WTC11 (cell line): Measurements from ENCODE around the gene ELP4. TPM values are rescaled to one million over a fixed set of nuclear protein-coding genes. Genes with fewer than 3 reads are reported as not detected.

ENCODE experiments used
- ATAC-seq: fragments of 200-7000 bp; cut with Tn5 transposase; 2 replicates; pipeline ENCODE4 v1.10.0; 2021; ENCODE audit warnings: mild to moderate bottlenecking, moderate library complexity
- CTCF ChIA-PET: fragments of 300-600 bp; sonication (Branson Sonifier 250); formaldehyde crosslinking; loops from one replicate; lab custom pipeline; 2021; ENCODE audit warnings: antibody characterized with exemption; lab: Charles Lee
- POLR2A ChIA-PET: fragments of 350-600 bp; sonication (Branson Sonifier 250); formaldehyde crosslinking; loops from one replicate; lab custom pipeline; 2021; ENCODE audit warnings: antibody characterized with exemption; lab: Charles Lee
- DNase-seq: peaks from one replicate; pipeline ENCODE4 v3.0.0; 2021; ENCODE audit warnings: low spot score
- H3K27ac Mint-ChIP-seq: 2 replicates; pipeline ENCODE4 v1.8.0; 2021; ENCODE audit warnings: mixed read lengths
- H3K27me3 Mint-ChIP-seq: 2 replicates; pipeline ENCODE4 v1.8.0; 2021; ENCODE audit warnings: low read depth, mild to moderate bottlenecking, moderate library complexity, mixed read lengths
- H3K36me3 Mint-ChIP-seq: 2 replicates; pipeline ENCODE4 v1.8.0; 2021; ENCODE audit warnings: mixed read lengths
- H3K4me1 Mint-ChIP-seq: 2 replicates; pipeline ENCODE4 v1.8.0; 2022; ENCODE audit warnings: mixed read lengths
- H3K4me3 Mint-ChIP-seq: 2 replicates; pipeline ENCODE4 v1.8.0; 2021; ENCODE audit warnings: mild to moderate bottlenecking, moderate library complexity, mixed read lengths
- H3K9me3 Mint-ChIP-seq: 2 replicates; pipeline ENCODE4 v1.8.0; 2021; ENCODE audit warnings: mixed read lengths
- ARID4B ChIP-seq: sonication (generic); formaldehyde crosslinking; IDR thresholded peaks from 2 replicates; pipeline ENCODE4 v1.8.0; 2023; ENCODE audit warnings: missing genetic modification reagents, mild to moderate bottlenecking, borderline replicate concordance
- FOXJ3 ChIP-seq: sonication (generic); formaldehyde crosslinking; IDR thresholded peaks from 2 replicates; pipeline ENCODE4 v1.9.0; 2021; ENCODE audit warnings: missing genetic modification reagents, mild to moderate bottlenecking, borderline replicate concordance
- IRF1 ChIP-seq: sonication (generic); formaldehyde crosslinking; IDR thresholded peaks from 2 replicates; pipeline ENCODE4 v1.8.0; 2023; ENCODE audit warnings: missing genetic modification reagents
- MXD4 ChIP-seq: fragments of 250-450 bp; sonication (Bioruptor Pico); IDR thresholded peaks from 2 replicates; pipeline ENCODE4 v1.8.0; 2021; ENCODE audit warnings: mild to moderate bottlenecking, moderate library complexity, borderline replicate concordance
- PRDM15 ChIP-seq: sonication (generic); formaldehyde crosslinking; IDR thresholded peaks from 2 replicates; pipeline ENCODE4 v1.8.0; 2022; ENCODE audit warnings: missing genetic modification reagents
- RELA ChIP-seq: sonication (generic); formaldehyde crosslinking; IDR thresholded peaks from 2 replicates; pipeline ENCODE4 v1.8.1; 2022; ENCODE audit warnings: missing genetic modification reagents, mild to moderate bottlenecking, borderline replicate concordance
- ZNF219 ChIP-seq: sonication (generic); formaldehyde crosslinking; IDR thresholded peaks from 2 replicates; pipeline ENCODE4 v1.8.0; 2023; ENCODE audit warnings: missing genetic modification reagents, mild to moderate bottlenecking, borderline replicate concordance
- total RNA-seq: library from RNA; stranded (reverse); gene quantifications from 3 replicates; pipeline ENCODE4 v1.2.3, GENCODE V29; 2021
- TF ChIP-seq, protein P1 (sequence below): sonication (generic); formaldehyde crosslinking; IDR thresholded peaks from 2 replicates; pipeline ENCODE4 v1.8.0; 2023; ENCODE audit warnings: mild to moderate bottlenecking, missing genetic modification reagents
- TF ChIP-seq, protein P2 (sequence below): fragments of 250-450 bp; sonication (Bioruptor Pico); IDR thresholded peaks from 2 replicates; pipeline ENCODE4 v1.9.0; 2021; ENCODE audit warnings: mild to moderate bottlenecking
- TF ChIP-seq, protein P3 (sequence below): sonication (generic); formaldehyde crosslinking; IDR thresholded peaks from 2 replicates; pipeline ENCODE4 v1.8.0; 2022; ENCODE audit warnings: mild to moderate bottlenecking, missing genetic modification reagents

ELP4 gene
- total RNA-seq, 1 experiment from 2014 or later: 14.6 TPM

- TF ChIP-seq, protein P1, sequence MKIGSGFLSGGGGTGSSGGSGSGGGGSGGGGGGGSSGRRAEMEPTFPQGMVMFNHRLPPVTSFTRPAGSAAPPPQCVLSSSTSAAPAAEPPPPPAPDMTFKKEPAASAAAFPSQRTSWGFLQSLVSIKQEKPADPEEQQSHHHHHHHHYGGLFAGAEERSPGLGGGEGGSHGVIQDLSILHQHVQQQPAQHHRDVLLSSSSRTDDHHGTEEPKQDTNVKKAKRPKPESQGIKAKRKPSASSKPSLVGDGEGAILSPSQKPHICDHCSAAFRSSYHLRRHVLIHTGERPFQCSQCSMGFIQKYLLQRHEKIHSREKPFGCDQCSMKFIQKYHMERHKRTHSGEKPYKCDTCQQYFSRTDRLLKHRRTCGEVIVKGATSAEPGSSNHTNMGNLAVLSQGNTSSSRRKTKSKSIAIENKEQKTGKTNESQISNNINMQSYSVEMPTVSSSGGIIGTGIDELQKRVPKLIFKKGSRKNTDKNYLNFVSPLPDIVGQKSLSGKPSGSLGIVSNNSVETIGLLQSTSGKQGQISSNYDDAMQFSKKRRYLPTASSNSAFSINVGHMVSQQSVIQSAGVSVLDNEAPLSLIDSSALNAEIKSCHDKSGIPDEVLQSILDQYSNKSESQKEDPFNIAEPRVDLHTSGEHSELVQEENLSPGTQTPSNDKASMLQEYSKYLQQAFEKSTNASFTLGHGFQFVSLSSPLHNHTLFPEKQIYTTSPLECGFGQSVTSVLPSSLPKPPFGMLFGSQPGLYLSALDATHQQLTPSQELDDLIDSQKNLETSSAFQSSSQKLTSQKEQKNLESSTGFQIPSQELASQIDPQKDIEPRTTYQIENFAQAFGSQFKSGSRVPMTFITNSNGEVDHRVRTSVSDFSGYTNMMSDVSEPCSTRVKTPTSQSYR (CRISPR knock-in tag): no peak
- TF ChIP-seq PRDM15: no peak
- TF ChIP-seq, all 79 proteins: peak for 0
Measured at GRCh38 chr11:31655483-31655882, 145.9 kb downstream of the ELP4 start (continued).

DNA sequence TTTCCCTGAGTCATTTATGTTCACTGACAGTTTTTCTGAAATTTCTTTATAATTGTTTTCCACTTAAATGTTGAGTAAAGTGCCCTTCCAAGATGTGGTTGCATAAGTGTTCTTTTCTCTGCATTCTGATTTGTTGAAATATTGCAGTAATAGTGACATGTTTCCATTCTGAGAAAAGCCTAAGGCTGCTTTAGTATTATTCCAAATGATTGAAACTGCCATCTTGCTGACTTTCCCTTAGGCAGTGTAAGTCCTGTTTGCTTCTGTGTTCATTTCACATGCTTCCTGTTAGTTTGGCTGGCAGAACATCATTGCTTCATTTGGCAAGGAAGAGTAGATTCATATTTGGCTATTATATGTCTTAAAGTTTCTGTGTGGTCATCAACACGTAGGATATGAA, 146.5 kb downstream of the ELP4 start:
- no peaks in the 10 kb centered on the region for H3K27me3 Mint-ChIP-seq
- peaks cover 3% of the 10 kb centered on the region for H3K4me1 Mint-ChIP-seq
- TF ChIP-seq MXD4 (no peak), ZNF219 (CRISPR knock-in tag) (no peak), RELA (CRISPR knock-in tag) (no peak), ARID4B (CRISPR knock-in tag) (no peak)
- TF ChIP-seq, protein P2, sequence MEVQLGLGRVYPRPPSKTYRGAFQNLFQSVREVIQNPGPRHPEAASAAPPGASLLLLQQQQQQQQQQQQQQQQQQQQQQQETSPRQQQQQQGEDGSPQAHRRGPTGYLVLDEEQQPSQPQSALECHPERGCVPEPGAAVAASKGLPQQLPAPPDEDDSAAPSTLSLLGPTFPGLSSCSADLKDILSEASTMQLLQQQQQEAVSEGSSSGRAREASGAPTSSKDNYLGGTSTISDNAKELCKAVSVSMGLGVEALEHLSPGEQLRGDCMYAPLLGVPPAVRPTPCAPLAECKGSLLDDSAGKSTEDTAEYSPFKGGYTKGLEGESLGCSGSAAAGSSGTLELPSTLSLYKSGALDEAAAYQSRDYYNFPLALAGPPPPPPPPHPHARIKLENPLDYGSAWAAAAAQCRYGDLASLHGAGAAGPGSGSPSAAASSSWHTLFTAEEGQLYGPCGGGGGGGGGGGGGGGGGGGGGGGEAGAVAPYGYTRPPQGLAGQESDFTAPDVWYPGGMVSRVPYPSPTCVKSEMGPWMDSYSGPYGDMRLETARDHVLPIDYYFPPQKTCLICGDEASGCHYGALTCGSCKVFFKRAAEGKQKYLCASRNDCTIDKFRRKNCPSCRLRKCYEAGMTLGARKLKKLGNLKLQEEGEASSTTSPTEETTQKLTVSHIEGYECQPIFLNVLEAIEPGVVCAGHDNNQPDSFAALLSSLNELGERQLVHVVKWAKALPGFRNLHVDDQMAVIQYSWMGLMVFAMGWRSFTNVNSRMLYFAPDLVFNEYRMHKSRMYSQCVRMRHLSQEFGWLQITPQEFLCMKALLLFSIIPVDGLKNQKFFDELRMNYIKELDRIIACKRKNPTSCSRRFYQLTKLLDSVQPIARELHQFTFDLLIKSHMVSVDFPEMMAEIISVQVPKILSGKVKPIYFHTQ (CRISPR knock-in tag): no peak
- TF ChIP-seq, protein P3, sequence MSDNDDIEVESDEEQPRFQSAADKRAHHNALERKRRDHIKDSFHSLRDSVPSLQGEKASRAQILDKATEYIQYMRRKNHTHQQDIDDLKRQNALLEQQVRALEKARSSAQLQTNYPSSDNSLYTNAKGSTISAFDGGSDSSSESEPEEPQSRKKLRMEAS: no peak
- no peak overlapping the region for H3K27ac Mint-ChIP-seq
- no peak overlapping the region for H3K4me3 Mint-ChIP-seq
- no peaks in the 10 kb centered on the region for H3K9me3 Mint-ChIP-seq
- ATAC-seq: no peak
- no peak for DNase-seq
- H3K36me3 Mint-ChIP-seq: no peaks in the 10 kb centered on the region
- ChIA-PET CTCF (interaction anchor here (1.0 to 3.7 kb wide), 2 partner anchors 15 to 520 kb away, joined by 3 to 24 read pairs; no protein-coding TSS in a partner anchor), POLR2A (no interaction called here)

DNA sequence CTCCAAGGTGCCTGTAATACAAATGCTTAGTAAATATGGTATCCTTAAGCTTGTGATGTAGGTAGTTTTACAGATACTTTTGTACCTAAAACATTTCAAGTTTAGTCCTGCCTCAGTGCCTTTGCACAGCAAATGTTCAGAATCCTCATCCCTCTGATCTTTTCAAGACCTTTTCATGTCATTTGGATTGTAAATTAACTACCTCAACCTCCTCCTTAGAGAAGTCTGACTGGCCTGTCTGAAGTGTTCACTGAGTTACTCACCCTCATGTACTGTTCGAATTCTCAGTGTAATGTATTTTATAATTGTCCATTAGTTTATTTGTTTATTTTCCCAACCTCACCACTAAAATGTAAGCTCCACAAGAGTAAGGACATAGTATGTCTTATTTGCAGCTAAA, 147.5 kb downstream of the ELP4 start:
- POLR2A ChIA-PET: no interaction called here
- H3K9me3 Mint-ChIP-seq: no peaks in the 10 kb centered on the region

More for the DNA sequence above, 147.5 kb downstream of the ELP4 start:
- Mint-ChIP-seq H3K4me1 (no peaks in the 10 kb centered on the region), H3K36me3 (no peaks in the 10 kb centered on the region), H3K4me3 (no peak overlapping the region), H3K27me3 (no peaks in the 10 kb centered on the region), H3K27ac (no peak overlapping the region)
- ATAC-seq (no peak), DNase-seq (no peak)
- CTCF ChIA-PET: no interaction called here
- TF ChIP-seq IRF1 (CRISPR knock-in tag): no peak
- TF ChIP-seq FOXJ3: no peak
